Spleen (tissue), 7 donors: ENCODE measurements around the gene HIVEP3.

Source experiments
- CTCF ChIP-seq, 11 experiments: fragments of 200-600 bp in 7 of 11; fragments of 450-650 bp in 4 of 11; sonication (generic) in 4 of 11; IDR thresholded peaks in 8 of 11; conservative IDR thresholded peaks in 3 of 11; 1 replicate in 7 of 11; 2 replicates in 4 of 11; pipeline versions ENCODE4 v1.4.0 to v1.8.0; 2016 to 2021; ENCODE audit warnings: antibody characterized with exemption in 11 of 11, inconsistent platforms in 4 of 11, mild to moderate bottlenecking in 1 of 11
- POLR2A ChIP-seq, 3 donors: fragments of 450-650 bp; IDR thresholded peaks; one replicate each; pipeline ENCODE4 v1.5.1; 2017; ENCODE audit warnings: antibody characterized with exemption in 3 of 3, mild to moderate bottlenecking in 1 of 3
- POLR2AphosphoS5 ChIP-seq, 3 donors: sonication (generic); formaldehyde crosslinking; IDR thresholded peaks; one replicate each; pipeline ENCODE4 v1.5.1; 2017; ENCODE audit warnings: antibody characterized with exemption in 3 of 3
- donor health status: DM: no; HTN: no; CAD: no; lungs with moderate emphysema.
- donor health status: DM: no; HTN: no; CAD: no.
- donor health status: DM: no; HTN: no; CAD: no.

GRCh38 chr1:41666981-41667631 is 251.6 kb downstream of the HIVEP3 start:
- TF ChIP-seq CTCF (IDR thresholded peaks at IDR 0.05 in 8 of 11, conservative IDR thresholded peaks at IDR 0.05 in 3 of 11): no peak
- TF ChIP-seq POLR2AphosphoS5 (IDR thresholded peaks at IDR 0.05): no peak
- TF ChIP-seq POLR2A (IDR thresholded peaks at IDR 0.05): no peak
